ENCODE measurements around the gene PNRC2. TPM values are rescaled to one million over a fixed set of nuclear protein-coding genes. Genes with fewer than 3 reads are reported as not detected.

Gene PNRC2
- total RNA-seq, 4 donors from 2014 or later, result 73.2 to 88.5 (median 77.5) TPM

GRCh38 chr1:23913212-23913880 is 46.3 kb upstream of the PNRC2 start, which contains the start of gene CNR2:
CNR2 (minus strand) TSS chr1:23913362; CDS start chr1:23875617, 37,745 bp downstream.
- peak within 1 kb of the TSS in 1 of 4 donors; percentile 46 for H3K27ac ChIP-seq
- no peaks in the 10 kb centered on the region for H3K4me1 ChIP-seq
- WGBS, 2 donors, result 69 to 72% methylated on average over 7 of the region's 7 CpGs
- H3K4me3 ChIP-seq, result peak within 1 kb of the TSS in 1 of 4 donors; percentile 24
- no peak for TF ChIP-seq EP300 (IDR thresholded peaks at IDR 0.05)
- TF ChIP-seq POLR2A (IDR thresholded peaks at IDR 0.05), result no peak
- no peak for TF ChIP-seq CTCF (IDR thresholded peaks at IDR 0.05)
- H3K9me3 ChIP-seq, result no peaks in the 10 kb centered on the region
- peaks cover 0 to 26% of the 10 kb centered on the region in 2 donors for H3K27me3 ChIP-seq
- DNase-seq (ENCODE audit: low spot score in 2 of 2), result no peak
- H3K36me3 ChIP-seq, result no peaks in the 10 kb centered on the region

GRCh38 chr1:23914921-23915320 is 44.7 kb upstream of the PNRC2 start:
- Histone ChIP-seq H3K36me3 (no peaks in the 10 kb centered on the region), H3K27ac (no peak overlapping the region), H3K4me1 (peaks cover 0 to 4% (median under 1%) of the 10 kb centered on the region in 4 donors), H3K27me3 (peaks cover 0 to 12% of the 10 kb centered on the region in 2 donors), H3K9me3 (no peaks in the 10 kb centered on the region), H3K4me3 (no peak overlapping the region)
- TF ChIP-seq CTCF (IDR thresholded peaks at IDR 0.05), result no peak
- TF ChIP-seq POLR2A (IDR thresholded peaks at IDR 0.05), result no peak
- TF ChIP-seq EP300 (IDR thresholded peaks at IDR 0.05), result no peak
- DNase-seq (ENCODE audit: low spot score in 2 of 2), result no peak
- 91% methylated on average over 4 of the region's 4 CpGs for WGBS, 2 donors

GRCh38 chr1:23915466-23915865 is 44.2 kb upstream of the PNRC2 start:
- Histone ChIP-seq H3K36me3 (no peaks in the 10 kb centered on the region), H3K4me1 (peaks cover 0 to 7% (median 3%) of the 10 kb centered on the region in 4 donors), H3K27me3 (peaks cover 0 to 9% of the 10 kb centered on the region in 2 donors), H3K27ac (no peak overlapping the region), H3K4me3 (no peak overlapping the region), H3K9me3 (no peaks in the 10 kb centered on the region)
- 92 to 94% methylated on average over 5 of the region's 5 CpGs for WGBS, 2 donors
- TF ChIP-seq EP300 (IDR thresholded peaks at IDR 0.05) (no peak), CTCF (IDR thresholded peaks at IDR 0.05) (no peak), POLR2A (IDR thresholded peaks at IDR 0.05) (no peak)
- DNase-seq (ENCODE audit: low spot score in 2 of 2), result no peak

- H3K36me3 ChIP-seq, result no peaks in the 10 kb centered on the region
- peak in 1 of 2 donors; percentile 40 for DNase-seq (ENCODE audit: low spot score in 2 of 2)
- WGBS, 2 donors, result 43 to 49% methylated on average over 12 of the region's 12 CpGs
Observed at GRCh38 chr1:23916209-23917131, 43.2 kb upstream of the PNRC2 start.

More at GRCh38 chr1:23916209-23917131, 43.2 kb upstream of the PNRC2 start:
- Histone ChIP-seq H3K4me3 (no peak overlapping the region), H3K27ac (no peak overlapping the region), H3K27me3 (no peaks in the 10 kb centered on the region), H3K4me1 (peaks cover 0 to 7% (median 3%) of the 10 kb centered on the region in 4 donors), H3K9me3 (no peaks in the 10 kb centered on the region)
- TF ChIP-seq CTCF (IDR thresholded peaks at IDR 0.05) (peak in 3 of 5 experiments; percentile 33 to 59 (median 38)), POLR2A (IDR thresholded peaks at IDR 0.05) (no peak)

All from tibial nerve (tissue), 4 donors.